MCF 10A (cell line): ENCODE data around the gene CHODL. TPM values are rescaled to one million over a fixed set of nuclear protein-coding genes. Genes with fewer than 3 reads are reported as not detected.

Experiments
- Bru-seq: library from RNA; stranded (reverse); fragments of 400-500 nt; gene quantifications from one replicate; lab custom pipeline; 2021; lab: Mats Ljungman, UMichigan
- BruChase-seq, 2 experiments: library from RNA; stranded (reverse); fragments of 400-500 nt; gene quantifications; one replicate each; lab custom pipeline; 2021; lab: Mats Ljungman, UMichigan
- BruUV-seq: library from RNA; stranded (reverse); fragments of 400-500 nt; replicated peaks from 2 replicates; lab custom pipeline; 2021; lab: Mats Ljungman, UMichigan
- CTCF ChIA-PET: fragments of 300-600 bp; sonication (Branson Sonifier 250); formaldehyde crosslinking; extraction: SDS; loops from one replicate; lab custom pipeline; 2021; ENCODE audit warnings: antibody characterized with exemption, inconsistent platforms; lab: Yijun Ruan, JAX
- POLR2A ChIA-PET: fragments of 300-600, 350-650 bp; sonication (Branson Sonifier 250); formaldehyde crosslinking; extraction: SDS; loops from one replicate; lab custom pipeline; 2020; ENCODE audit warnings: antibody characterized with exemption, inconsistent platforms; lab: Yijun Ruan, JAX
- DNase-seq: peaks from one replicate; pipeline ENCODE4 v3.0.0-alpha.2; 2018; ENCODE audit not compliant: unreplicated experiment
- H3K27ac Mint-ChIP-seq: one replicate; pipeline ENCODE4 v1.8.0; 2022; ENCODE audit warnings: mild to moderate bottlenecking, low read depth, mixed read lengths; ENCODE audit not compliant: unreplicated experiment
- H3K27me3 Mint-ChIP-seq: one replicate; pipeline ENCODE4 v1.8.0; 2022; ENCODE audit warnings: mixed read lengths; ENCODE audit not compliant: insufficient read depth, unreplicated experiment
- H3K36me3 Mint-ChIP-seq: one replicate; pipeline ENCODE4 v1.8.0; 2022; ENCODE audit warnings: mild to moderate bottlenecking, moderate library complexity, mixed read lengths; ENCODE audit not compliant: insufficient read depth, unreplicated experiment
- H3K4me1 Mint-ChIP-seq: one replicate; pipeline ENCODE4 v1.8.0; 2022; ENCODE audit warnings: mixed read lengths; ENCODE audit not compliant: insufficient read depth, unreplicated experiment
- H3K4me3 Mint-ChIP-seq: one replicate; pipeline ENCODE4 v1.8.0; 2022; ENCODE audit warnings: mild to moderate bottlenecking, moderate library complexity, mixed read lengths; ENCODE audit not compliant: unreplicated experiment
- H3K9me3 Mint-ChIP-seq: one replicate; pipeline ENCODE4 v1.8.0; 2022; ENCODE audit warnings: mixed read lengths; ENCODE audit not compliant: unreplicated experiment
- CTCF ChIP-seq: fragments of 200-600 bp; IDR thresholded peaks from one replicate; pipeline ENCODE4 v1.8.0; 2022; ENCODE audit warnings: antibody characterized with exemption, mild to moderate bottlenecking; ENCODE audit not compliant: unreplicated experiment
- intact Hi-C: fragments of 100-400 bp; cut with micrococcal nuclease; formaldehyde crosslinking; loops from 2 replicates; pipeline ENCODE4 v1.14.1; 2022
- long read RNA-seq: library from polyadenylated mRNA; stranded (forward); transcript quantifications from one replicate; pipeline ENCODE4 v2.0.0, GENCODE V29; 2022
- total RNA-seq: library from RNA; stranded (reverse); gene quantifications from 2 replicates; pipeline ENCODE4 v1.2.3, GENCODE V29; 2022

CHODL gene
- total RNA-seq (0.19 TPM in 1 of 2 replicates, not detected in the other), Bru-seq, nascent RNA (percentile 18 among the genes with signal in this experiment), BruChase-seq, experiment 1, labeled RNA remaining after a 6-hour chase (percentile 25 among the genes with signal in this experiment), BruChase-seq, experiment 2, labeled RNA remaining after a 2-hour chase (percentile 23 among the genes with signal in this experiment)
- long read RNA-seq, partial matches to known transcripts, result 0 of 2 reads
- long read RNA-seq, other reads (novel, unspliced or antisense), result 2 of 2 reads

- intact Hi-C loops, result no loop called here
- no peak within 1 kb of the TSS for H3K4me3 Mint-ChIP-seq
- H3K36me3 Mint-ChIP-seq, result no peaks in the 10 kb centered on the region
- peaks cover 5% of the 10 kb centered on the region for H3K4me1 Mint-ChIP-seq
- no peaks in the 10 kb centered on the region for H3K27me3 Mint-ChIP-seq
- BruUV-seq, result no TSS peak
- CTCF ChIA-PET, result no interaction called here
- no peak for DNase-seq
- H3K9me3 Mint-ChIP-seq, result no peaks in the 10 kb centered on the region
- H3K27ac Mint-ChIP-seq, result no peak within 1 kb of the TSS
- POLR2A ChIA-PET, result no interaction called here
- no peak for TF ChIP-seq CTCF
These were observed at the start of gene CHODL for GRCh38 chr21:18244671-18245463. TSS of gene CHODL (plus strand) at chr21:18244833. CDS start at chr21:18245224, 391 bp downstream.

GRCh38 chr21:18204931-18205330, 39.7 kb upstream of the CHODL start:
- no peak for TF ChIP-seq CTCF
- H3K4me1 Mint-ChIP-seq, result no peaks in the 10 kb centered on the region
- intact Hi-C loops, result loop anchor here (2.0 kb wide), 1 partner anchor 164 kb away; no protein-coding TSS in a partner anchor
- no peak overlapping the region for H3K4me3 Mint-ChIP-seq
- no peak overlapping the region for H3K27ac Mint-ChIP-seq
- H3K9me3 Mint-ChIP-seq, result peaks cover 8% of the 10 kb centered on the region
- ChIA-PET CTCF (interaction anchor here (1.1 kb wide), 1 partner anchor 163 kb away, joined by 4 read pairs; no protein-coding TSS in a partner anchor), POLR2A (no interaction called here)
- no peaks in the 10 kb centered on the region for H3K27me3 Mint-ChIP-seq
- no TSS peak for BruUV-seq
- no peaks in the 10 kb centered on the region for H3K36me3 Mint-ChIP-seq
- peak; percentile 5 for DNase-seq

GRCh38 chr21:18218331-18218730, 26.3 kb upstream of the CHODL start:
- H3K4me3 Mint-ChIP-seq, result no peak overlapping the region
- peaks cover 10% of the 10 kb centered on the region for H3K9me3 Mint-ChIP-seq
- no peaks in the 10 kb centered on the region for H3K36me3 Mint-ChIP-seq
- no peaks in the 10 kb centered on the region for H3K27me3 Mint-ChIP-seq
- no peak for TF ChIP-seq CTCF
- intact Hi-C loops, result no loop called here
- H3K27ac Mint-ChIP-seq, result no peak overlapping the region
- ChIA-PET CTCF (no interaction called here), POLR2A (interaction anchor here (0.7 kb wide), 1 partner anchor 128 kb away, joined by 3 read pairs; no protein-coding TSS in a partner anchor)
- peaks cover 6% of the 10 kb centered on the region for H3K4me1 Mint-ChIP-seq
- no TSS peak for BruUV-seq
- no peak for DNase-seq

GRCh38 chr21:18220498-18220897, 24.1 kb upstream of the CHODL start:
- CTCF ChIA-PET, result no interaction called here
- BruUV-seq, result no TSS peak
- no peak overlapping the region for H3K27ac Mint-ChIP-seq

More at GRCh38 chr21:18220498-18220897, 24.1 kb upstream of the CHODL start:
- Mint-ChIP-seq H3K9me3 (peaks cover 10% of the 10 kb centered on the region), H3K27me3 (no peaks in the 10 kb centered on the region), H3K4me1 (peaks cover 6% of the 10 kb centered on the region), H3K36me3 (no peaks in the 10 kb centered on the region), H3K4me3 (no peak overlapping the region)
- DNase-seq, result no peak
- intact Hi-C loops, result no loop called here
- POLR2A ChIA-PET, result interaction anchor here (0.6 kb wide), 1 partner anchor 1298 kb away, joined by 5 read pairs; no protein-coding TSS in a partner anchor
- no peak for TF ChIP-seq CTCF
